Inflammatory macrophage treated with lipopolysaccharide for 4 hours (primary cell): ENCODE results near the gene BUB1.
A peak's percentile ranks its signal among the peaks of the same experiment; 100 is the strongest.
"Not testable (repeated sequence)": the region's sequence is repeated elsewhere in the genome, so short reads cannot be mapped to it uniquely, and the experiment has no call there.

Experiments used
- DNase-seq: peaks from one replicate; pipeline ENCODE4 v3.0.0-alpha.2; 2020

Gene BUB1

GRCh38 chr2:110677530-110678456, at the start of gene BUB1:
Gene BUB1 (minus strand): TSS chr2:110678063. CDS start chr2:110677995, 68 bp downstream.
- peak; percentile 98 for DNase-seq

GRCh38 chr2:110726285-110726684, 48.4 kb upstream of the BUB1 start:
- no peak for DNase-seq

- no peak for DNase-seq
Observed at GRCh38 chr2:110725859-110726258, 48.0 kb upstream of the BUB1 start.

- no peak for DNase-seq
Observed at GRCh38 chr2:110725370-110725769, 47.5 kb upstream of the BUB1 start.

GRCh38 chr2:110724820-110725219, 47.0 kb upstream of the BUB1 start:
- DNase-seq, result no peak

GRCh38 chr2:110720547-110720946, 42.7 kb upstream of the BUB1 start:
- DNase-seq, result no peak

GRCh38 chr2:110718990-110719389, 41.1 kb upstream of the BUB1 start:
- DNase-seq, result no peak

GRCh38 chr2:110718382-110718781, 40.5 kb upstream of the BUB1 start:
- DNase-seq, result no peak

- DNase-seq, result no peak
Observed at GRCh38 chr2:110717734-110718133, 39.9 kb upstream of the BUB1 start.

GRCh38 chr2:110716959-110717645, 39.2 kb upstream of the BUB1 start:
- DNase-seq, result peak; percentile 22

- DNase-seq, result peak; percentile 42
Observed at GRCh38 chr2:110714452-110715224, 36.8 kb upstream of the BUB1 start.

GRCh38 chr2:110713513-110714362, 35.9 kb upstream of the BUB1 start:
- DNase-seq, result no peak

- no peak for DNase-seq
Observed at GRCh38 chr2:110712737-110713136, 34.9 kb upstream of the BUB1 start.

GRCh38 chr2:110708455-110708854, 30.6 kb upstream of the BUB1 start:
- DNase-seq, result no peak

GRCh38 chr2:110707386-110707965, 29.6 kb upstream of the BUB1 start:
- DNase-seq, result peak; percentile 74

- DNase-seq, result peak; percentile 91
Observed at GRCh38 chr2:110702514-110703380, 24.9 kb upstream of the BUB1 start.

GRCh38 chr2:110698253-110698652, 20.4 kb upstream of the BUB1 start:
- DNase-seq, result not testable (repeated sequence)

GRCh38 chr2:110695146-110695898, 17.5 kb upstream of the BUB1 start:
- DNase-seq, result not testable (repeated sequence)

- no peak for DNase-seq
Observed at GRCh38 chr2:110691612-110692258, 13.9 kb upstream of the BUB1 start.
